ENCODE data around the gene QRFPR. TPM values are rescaled to one million over a fixed set of nuclear protein-coding genes. Genes with fewer than 3 reads are reported as not detected.
A peak's percentile ranks its signal among the peaks of the same experiment; 100 is the strongest.

QRFPR gene
- total and polyA plus RNA-seq, 2 of the 4 experiments (the other 2 are of a cell fraction): not detected

DNA sequence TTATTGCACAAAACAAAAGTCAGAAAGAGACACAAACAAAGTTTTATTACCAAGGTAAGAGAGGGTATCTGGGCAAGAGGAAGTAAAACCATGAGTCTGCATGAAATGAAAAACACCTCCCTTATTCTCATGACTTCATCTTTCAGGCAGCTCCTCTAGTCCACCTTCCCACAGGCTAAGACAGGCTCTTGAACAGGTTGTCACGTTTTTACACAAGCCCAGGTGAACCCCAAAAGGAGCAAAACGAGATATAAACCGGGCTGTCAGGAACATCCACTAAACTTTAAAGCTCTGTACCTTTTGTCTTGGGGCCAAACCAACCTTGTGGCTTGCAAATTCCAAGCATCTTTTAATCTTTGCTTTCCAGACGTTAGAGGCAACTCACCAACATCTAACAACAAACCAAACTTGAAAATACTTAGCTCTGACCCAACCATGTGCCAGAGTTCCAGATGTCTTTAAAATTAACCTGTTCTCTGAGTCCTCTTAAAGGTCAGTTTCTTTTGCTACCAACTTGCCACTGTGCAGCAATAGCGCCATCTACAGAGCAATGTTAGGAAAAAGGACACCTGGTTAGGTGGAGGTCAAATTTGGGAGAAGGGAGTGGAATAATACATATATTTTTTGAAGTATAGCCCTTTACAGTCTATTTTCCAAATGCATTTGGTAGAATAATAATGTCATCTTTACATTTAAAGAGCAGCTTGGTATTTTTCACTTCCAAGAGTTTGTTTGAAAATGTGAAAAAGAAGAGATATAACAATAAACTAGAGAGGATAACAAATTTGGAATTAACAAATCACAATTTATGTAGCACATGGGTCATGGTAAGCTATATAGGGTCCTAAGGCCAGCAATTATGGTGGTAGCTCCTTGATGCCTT lies 73.1 kb downstream of the QRFPR start:
- no peak overlapping the region for H2AFZ ChIP-seq (replicated peaks; ENCODE audit: low read length, poor library complexity)
- H2BK20ac ChIP-seq (ENCODE audit: low read depth, low read length): no peak overlapping the region
- POLR2A ChIA-PET (ENCODE audit: unreplicated experiment): no interaction called here
- H3K79me1 ChIP-seq (ENCODE audit: low read depth in 1 of 2, low read length in 2 of 2): no peaks in the 10 kb centered on the region
- H2BK15ac ChIP-seq (ENCODE audit: low read depth, low read length): no peak overlapping the region
- no peak overlapping the region for H2AK9ac ChIP-seq (replicated peaks; ENCODE audit: low read depth, low read length, poor library complexity)
- in situ Hi-C loops (cut with MboI; ENCODE audit: low sequenced_read_pairs) (no loop called here), dilution Hi-C loops (cut with HindIII; ENCODE audit: low sequenced_read_pairs, unreplicated experiment) (no loop called here), intact Hi-C loops (cut with micrococcal nuclease) (loop anchor here (1.0 kb wide), 1 partner anchor 115 kb away; no protein-coding TSS in a partner anchor)
- H4K20me1 ChIP-seq (ENCODE audit: insufficient read depth, low read length): no peaks in the 10 kb centered on the region
- H4K8ac ChIP-seq (ENCODE audit: low read depth in 2 of 2, low read length in 2 of 2): no peak overlapping the region
- H3K23ac ChIP-seq (ENCODE audit: low read depth, low read length): no peak overlapping the region
- no TSS peak for BruUV-seq (replicated peaks)
- ATAC-seq (ENCODE audit: low read depth): peak; percentile 40; the same call in 1 of the 2 replicates
- no peaks in the 10 kb centered on the region for H3K9me3 ChIP-seq (ENCODE audit: control insufficient read depth, insufficient read depth, low read length)
- H3K9ac ChIP-seq (ENCODE audit: low read depth, low read length): no peak overlapping the region
- H3K9me1 ChIP-seq (ENCODE audit: insufficient read depth, low read length): no peaks in the 10 kb centered on the region
- no peaks in the 10 kb centered on the region for H3K36me3 ChIP-seq (ENCODE audit: control insufficient read depth, insufficient read depth, low read length)
- no peak overlapping the region for H3K56ac ChIP-seq (ENCODE audit: extremely low read depth, insufficient read depth, low read length)
- 0% methylated on average over 1 of the region's 5 CpGs; no CpG with 5 or more reads in 1 of the 2 experiments for WGBS, 2 experiments (ENCODE audit: extremely low coverage in 2 of 2, insufficient read length in 1 of 2)
- peak; percentile 34 for DNase-seq
- no peak overlapping the region for H2BK5ac ChIP-seq (ENCODE audit: low read depth, low read length, poor library complexity, severe bottlenecking)
- H2AK5ac ChIP-seq (ENCODE audit: low read depth, low read length): no peak overlapping the region
- no peak overlapping the region for H3K27ac ChIP-seq (ENCODE audit: insufficient read depth, low read length)
- no peak for TF ChIP-seq RFX5 (IDR thresholded peaks at IDR 0.05; ENCODE audit: low read depth, low read length)
- no peak for TF ChIP-seq MAFK (IDR thresholded peaks at IDR 0.05; ENCODE audit: low read depth, low read length)
- TF ChIP-seq POLR2A (IDR thresholded peaks at IDR 0.05; ENCODE audit: low read depth, low read length): no peak
- TF ChIP-seq, protein P1, sequence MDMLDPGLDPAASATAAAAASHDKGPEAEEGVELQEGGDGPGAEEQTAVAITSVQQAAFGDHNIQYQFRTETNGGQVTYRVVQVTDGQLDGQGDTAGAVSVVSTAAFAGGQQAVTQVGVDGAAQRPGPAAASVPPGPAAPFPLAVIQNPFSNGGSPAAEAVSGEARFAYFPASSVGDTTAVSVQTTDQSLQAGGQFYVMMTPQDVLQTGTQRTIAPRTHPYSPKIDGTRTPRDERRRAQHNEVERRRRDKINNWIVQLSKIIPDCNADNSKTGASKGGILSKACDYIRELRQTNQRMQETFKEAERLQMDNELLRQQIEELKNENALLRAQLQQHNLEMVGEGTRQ (IDR thresholded peaks at IDR 0.05; ENCODE audit: low read depth, low read length): no peak
- no peak for TF ChIP-seq MXI1 (IDR thresholded peaks at IDR 0.05; ENCODE audit: borderline replicate concordance, low read depth, low read length)
- no peak for TF ChIP-seq CEBPB (IDR thresholded peaks at IDR 0.05; ENCODE audit: low read depth, low read length)
- TF ChIP-seq CHD1 (IDR thresholded peaks at IDR 0.05; ENCODE audit: low read depth, low read length): no peak
- no peak for TF ChIP-seq BHLHE40 (IDR thresholded peaks at IDR 0.05; ENCODE audit: low read depth, low read length)
- TF ChIP-seq, protein P2, sequence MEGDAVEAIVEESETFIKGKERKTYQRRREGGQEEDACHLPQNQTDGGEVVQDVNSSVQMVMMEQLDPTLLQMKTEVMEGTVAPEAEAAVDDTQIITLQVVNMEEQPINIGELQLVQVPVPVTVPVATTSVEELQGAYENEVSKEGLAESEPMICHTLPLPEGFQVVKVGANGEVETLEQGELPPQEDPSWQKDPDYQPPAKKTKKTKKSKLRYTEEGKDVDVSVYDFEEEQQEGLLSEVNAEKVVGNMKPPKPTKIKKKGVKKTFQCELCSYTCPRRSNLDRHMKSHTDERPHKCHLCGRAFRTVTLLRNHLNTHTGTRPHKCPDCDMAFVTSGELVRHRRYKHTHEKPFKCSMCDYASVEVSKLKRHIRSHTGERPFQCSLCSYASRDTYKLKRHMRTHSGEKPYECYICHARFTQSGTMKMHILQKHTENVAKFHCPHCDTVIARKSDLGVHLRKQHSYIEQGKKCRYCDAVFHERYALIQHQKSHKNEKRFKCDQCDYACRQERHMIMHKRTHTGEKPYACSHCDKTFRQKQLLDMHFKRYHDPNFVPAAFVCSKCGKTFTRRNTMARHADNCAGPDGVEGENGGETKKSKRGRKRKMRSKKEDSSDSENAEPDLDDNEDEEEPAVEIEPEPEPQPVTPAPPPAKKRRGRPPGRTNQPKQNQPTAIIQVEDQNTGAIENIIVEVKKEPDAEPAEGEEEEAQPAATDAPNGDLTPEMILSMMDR (conservative IDR thresholded peaks at IDR 0.05; ENCODE audit: low read depth, low read length): peak; percentile 45
- peak; percentile 46 for TF ChIP-seq RAD21 (IDR thresholded peaks at IDR 0.05; ENCODE audit: low read length)
- TF ChIP-seq, protein P3, sequence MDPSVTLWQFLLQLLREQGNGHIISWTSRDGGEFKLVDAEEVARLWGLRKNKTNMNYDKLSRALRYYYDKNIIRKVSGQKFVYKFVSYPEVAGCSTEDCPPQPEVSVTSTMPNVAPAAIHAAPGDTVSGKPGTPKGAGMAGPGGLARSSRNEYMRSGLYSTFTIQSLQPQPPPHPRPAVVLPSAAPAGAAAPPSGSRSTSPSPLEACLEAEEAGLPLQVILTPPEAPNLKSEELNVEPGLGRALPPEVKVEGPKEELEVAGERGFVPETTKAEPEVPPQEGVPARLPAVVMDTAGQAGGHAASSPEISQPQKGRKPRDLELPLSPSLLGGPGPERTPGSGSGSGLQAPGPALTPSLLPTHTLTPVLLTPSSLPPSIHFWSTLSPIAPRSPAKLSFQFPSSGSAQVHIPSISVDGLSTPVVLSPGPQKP (IDR thresholded peaks at IDR 0.05; ENCODE audit: borderline replicate concordance, low read depth, low read length): no peak
- no peak for TF ChIP-seq NFE2L2 (IDR thresholded peaks at IDR 0.05; ENCODE audit: low read depth, low read length)
- no peak overlapping the region for H3K18ac ChIP-seq (ENCODE audit: low read depth, low read length)
- no peak overlapping the region for H4K91ac ChIP-seq (ENCODE audit: insufficient read depth, low read depth, low read length)
- no peaks in the 10 kb centered on the region for H3K27me3 ChIP-seq (ENCODE audit: control insufficient read depth, insufficient read depth, low read length)
- no peak overlapping the region for H4K5ac ChIP-seq (ENCODE audit: low read depth, low read length)
- no peak overlapping the region for H3K4me3 ChIP-seq (ENCODE audit: insufficient read depth, low read depth, low read length)
- H2BK120ac ChIP-seq (ENCODE audit: low read depth, low read length): no peak overlapping the region
- H3K4me1 ChIP-seq (ENCODE audit: control insufficient read depth, insufficient read depth, low read length): no peaks in the 10 kb centered on the region
- H3K4me2 ChIP-seq (ENCODE audit: low read depth, low read length): no peak overlapping the region
- no peak overlapping the region for H3K14ac ChIP-seq (replicated peaks; ENCODE audit: low read depth, low read length)
- CTCF ChIA-PET: interaction anchor here (1.3 kb wide), 2 partner anchors 8 to 10 kb away, joined by 3 to 5 read pairs; no protein-coding TSS in a partner anchor
- H3K4ac ChIP-seq (ENCODE audit: low read depth, low read length): no peak overlapping the region

Data from IMR-90 (cell line).